Mucosa of descending colon (tissue), 3 donors: Measurements from ENCODE around the gene MRPS5. TPM values are rescaled to one million over a fixed set of nuclear protein-coding genes. Genes with fewer than 3 reads are reported as not detected.

ENCODE experiments used
- ATAC-seq: fragments of 200-7000 bp; cut with Tn5 transposase; one replicate; pipeline ENCODE4 v1.9.1; 2020; ENCODE audit warnings: mild to moderate bottlenecking, moderate library complexity
- DNase-seq, 3 donors: peaks; one replicate each; pipeline ENCODE4 v3.0.0-alpha.2; 2020
- H3K36me3 ChIP-seq: fragments of 200-600 bp; one replicate; pipeline ENCODE4 v1.8.0; 2021; ENCODE audit warnings: low read depth, mild to moderate bottlenecking
- H3K4me1 ChIP-seq: fragments of 200-600 bp; one replicate; pipeline ENCODE4 v1.8.0; 2021; ENCODE audit warnings: low read depth, mild to moderate bottlenecking
- H3K4me3 ChIP-seq: fragments of 200-600 bp; one replicate; pipeline ENCODE4 v1.8.0; 2021; ENCODE audit warnings: mild to moderate bottlenecking
- H3K9me3 ChIP-seq: fragments of 200-600 bp; one replicate; pipeline ENCODE4 v1.8.0; 2021; ENCODE audit warnings: mild to moderate bottlenecking
- intact Hi-C, 2 donors: fragments of 100-400 bp; cut with DNase I in 1 of 2; cut with micrococcal nuclease in 1 of 2; formaldehyde crosslinking; loops; one replicate each; pipeline versions ENCODE4 v1.11.0 to v1.11.1; 2022; cut with DNase I, micrococcal nuclease
- total RNA-seq, 3 donors: library from RNA; stranded (reverse); fragmentation: NEBNext Ultra II Directional in 2 of 3; extraction: Animal tissue kit (Norgen Biotek cat#: 25700) in 2 of 3; gene quantifications; one replicate each; pipeline versions ENCODE4 v1.2.1 to v1.2.4, GENCODE V29; 2021 to 2023
- TF ChIP-seq, protein P1 (sequence below): fragments of 200-600 bp; IDR thresholded peaks from one replicate; pipeline ENCODE4 v1.8.0; 2022; ENCODE audit warnings: antibody characterized with exemption, mild to moderate bottlenecking
- donor health status: DM: no; HTN: no; CAD: no; lungs with moderate emphysema.
- donor health status: DM: no; HTN: no; CAD: no.
- donor health status: DM: no; HTN: yes; CAD: no.

Gene MRPS5
- total RNA-seq, 3 donors from 2014 or later: 65.1 to 69.6 (median 68.6) TPM

DNA sequence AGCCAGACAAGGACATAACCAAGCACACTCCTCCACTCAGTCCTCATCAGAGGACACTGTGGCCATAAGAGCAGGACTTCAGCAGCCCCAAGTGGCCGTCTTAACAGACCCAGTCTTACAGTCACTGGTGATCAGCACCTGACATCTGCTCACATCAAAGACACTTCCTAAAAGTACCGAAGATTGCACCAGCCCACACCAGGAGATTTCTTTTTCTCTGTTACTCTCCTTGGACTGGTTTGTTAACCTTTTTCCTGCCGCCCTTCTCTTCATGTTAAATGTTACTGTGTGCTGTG, 44.1 kb downstream of the MRPS5 start:
- ATAC-seq (no peak), DNase-seq (no peak)
- Histone ChIP-seq H3K4me1 (peaks cover 3% of the 10 kb centered on the region), H3K4me3 (no peak overlapping the region), H3K36me3 (no peaks in the 10 kb centered on the region), H3K9me3 (no peaks in the 10 kb centered on the region)
- intact Hi-C loops: no loop called here
- TF ChIP-seq, protein P1, sequence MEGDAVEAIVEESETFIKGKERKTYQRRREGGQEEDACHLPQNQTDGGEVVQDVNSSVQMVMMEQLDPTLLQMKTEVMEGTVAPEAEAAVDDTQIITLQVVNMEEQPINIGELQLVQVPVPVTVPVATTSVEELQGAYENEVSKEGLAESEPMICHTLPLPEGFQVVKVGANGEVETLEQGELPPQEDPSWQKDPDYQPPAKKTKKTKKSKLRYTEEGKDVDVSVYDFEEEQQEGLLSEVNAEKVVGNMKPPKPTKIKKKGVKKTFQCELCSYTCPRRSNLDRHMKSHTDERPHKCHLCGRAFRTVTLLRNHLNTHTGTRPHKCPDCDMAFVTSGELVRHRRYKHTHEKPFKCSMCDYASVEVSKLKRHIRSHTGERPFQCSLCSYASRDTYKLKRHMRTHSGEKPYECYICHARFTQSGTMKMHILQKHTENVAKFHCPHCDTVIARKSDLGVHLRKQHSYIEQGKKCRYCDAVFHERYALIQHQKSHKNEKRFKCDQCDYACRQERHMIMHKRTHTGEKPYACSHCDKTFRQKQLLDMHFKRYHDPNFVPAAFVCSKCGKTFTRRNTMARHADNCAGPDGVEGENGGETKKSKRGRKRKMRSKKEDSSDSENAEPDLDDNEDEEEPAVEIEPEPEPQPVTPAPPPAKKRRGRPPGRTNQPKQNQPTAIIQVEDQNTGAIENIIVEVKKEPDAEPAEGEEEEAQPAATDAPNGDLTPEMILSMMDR: no peak

GRCh38 chr2:95076705-95077529, 44.7 kb downstream of the MRPS5 start:
- Histone ChIP-seq H3K36me3 (no peaks in the 10 kb centered on the region), H3K4me1 (peaks cover 3% of the 10 kb centered on the region), H3K9me3 (no peaks in the 10 kb centered on the region), H3K4me3 (no peak overlapping the region)
- peak; percentile 92 to 93 (median 92) for DNase-seq
- ATAC-seq: peak; percentile 96
- TF ChIP-seq, protein P1: peak; percentile 66
- intact Hi-C loops: no loop called here

- TF ChIP-seq, protein P1: no peak
- DNase-seq (no peak), ATAC-seq (no peak)
- Histone ChIP-seq H3K4me1 (peaks cover 3% of the 10 kb centered on the region), H3K9me3 (no peaks in the 10 kb centered on the region), H3K4me3 (no peak overlapping the region), H3K36me3 (no peaks in the 10 kb centered on the region)
- intact Hi-C loops: no loop called here
Measured at GRCh38 chr2:95075440-95076132, 46.0 kb downstream of the MRPS5 start.

DNA sequence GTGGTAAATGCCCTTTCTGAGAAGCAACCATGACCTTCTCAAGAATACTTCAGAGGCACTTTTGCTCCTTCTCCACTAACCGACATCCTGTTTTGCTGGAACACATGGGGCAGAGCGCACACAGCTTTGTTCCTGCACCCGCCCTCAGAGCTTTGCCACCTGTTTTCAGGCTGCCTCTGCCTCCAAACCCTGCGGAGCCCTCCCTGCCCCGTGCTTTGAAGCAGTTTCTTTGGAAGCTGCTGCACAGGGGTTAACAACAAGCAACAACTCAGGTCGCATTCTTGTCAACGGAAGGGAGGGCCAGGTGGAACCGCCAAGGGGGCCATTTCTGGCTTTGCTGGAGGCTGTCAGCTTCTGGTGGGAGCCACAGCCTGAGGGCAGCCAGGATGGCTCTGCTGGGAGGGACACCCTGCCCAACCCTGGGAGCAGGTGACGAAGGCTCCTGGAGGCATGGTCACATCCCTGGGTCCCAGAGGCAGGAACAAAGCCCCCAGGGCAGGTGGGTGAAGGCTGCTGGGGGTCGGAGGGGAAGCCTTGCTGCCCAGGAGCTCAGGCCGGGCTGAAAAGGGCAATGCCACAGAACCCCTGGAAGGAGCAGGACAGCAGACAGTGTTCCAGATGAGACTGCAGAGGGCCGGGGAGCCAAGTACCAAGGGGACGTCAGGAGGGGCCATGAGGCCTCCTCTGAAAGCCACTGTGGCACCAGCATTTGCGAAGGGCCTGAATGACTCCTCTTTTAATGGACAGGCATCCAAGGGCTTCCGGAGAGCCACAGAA, 46.8 kb downstream of the MRPS5 start:
- DNase-seq: no peak
- intact Hi-C loops: no loop called here
- H3K36me3 ChIP-seq: no peaks in the 10 kb centered on the region
- TF ChIP-seq, protein P1: no peak
- no peak overlapping the region for H3K4me3 ChIP-seq
- peaks cover 3% of the 10 kb centered on the region for H3K4me1 ChIP-seq
- no peaks in the 10 kb centered on the region for H3K9me3 ChIP-seq
- peak; percentile 25 for ATAC-seq

DNA sequence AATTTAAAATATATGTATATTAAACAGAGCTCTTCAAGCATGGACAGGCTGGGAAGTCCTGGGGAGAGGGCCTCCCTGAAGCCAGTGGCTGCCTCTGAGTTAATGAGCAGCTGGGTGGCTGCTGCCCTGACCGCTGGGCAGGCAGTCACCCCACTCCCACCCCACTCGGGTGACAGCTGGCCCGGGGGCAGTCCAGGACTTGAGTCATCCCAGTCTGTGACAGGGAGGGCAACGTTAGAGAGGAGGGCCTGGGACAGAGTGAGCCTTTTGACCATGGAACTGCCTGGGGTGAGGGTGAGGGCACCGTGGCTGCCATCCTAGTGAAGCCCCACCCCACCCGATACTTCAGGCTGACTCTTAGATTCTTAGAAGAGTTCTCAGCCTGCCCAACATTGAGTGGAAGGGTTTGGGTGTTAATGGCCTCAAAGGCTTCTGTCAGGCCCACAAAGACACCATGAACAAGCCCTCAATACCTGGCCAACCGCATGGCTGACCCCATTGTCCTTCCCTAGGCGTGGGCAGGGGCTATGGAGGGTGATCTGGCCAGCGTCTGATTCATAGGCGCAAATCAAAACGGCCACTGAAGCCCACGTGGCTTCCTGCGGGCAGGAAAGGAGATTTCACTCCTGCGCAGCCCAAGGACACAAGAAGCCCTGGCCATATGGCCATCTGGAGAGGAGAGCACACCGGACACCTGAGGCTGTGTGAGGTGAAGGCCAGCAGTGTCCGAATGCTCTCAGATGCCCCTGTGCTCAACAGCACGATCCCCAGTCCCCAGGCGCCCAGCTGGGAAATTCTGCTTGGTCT, 47.5 kb downstream of the MRPS5 start:
- intact Hi-C loops: no loop called here
- no peak for DNase-seq
- Histone ChIP-seq H3K4me3 (no peak overlapping the region), H3K36me3 (no peaks in the 10 kb centered on the region), H3K4me1 (peaks cover 3% of the 10 kb centered on the region), H3K9me3 (no peaks in the 10 kb centered on the region)
- ATAC-seq: no peak
- TF ChIP-seq, protein P1: no peak
